Neural cell (in vitro differentiated cells): ENCODE measurements around the gene CLDND1. TPM values are rescaled to one million over a fixed set of nuclear protein-coding genes. Genes with fewer than 3 reads are reported as not detected.
"Not testable (repeated sequence)": the region's sequence is repeated elsewhere in the genome, so short reads cannot be mapped to it uniquely, and the experiment has no call there.

Experiments
- H2AFZ ChIP-seq: fragments of 200-600, 300-800 bp; sonication (generic), shearing (Covaris generic); 2 replicates; pipeline ENCODE4 v1.6.0; 2014; ENCODE audit warnings: low read depth, mild to moderate bottlenecking, antibody characterized with exemption, low read length, moderate library complexity
- H3F3A ChIP-seq: fragments of 200-600 bp; shearing (Covaris generic); 2 replicates; pipeline ENCODE4 v1.6.1; 2016; ENCODE audit warnings: mild to moderate bottlenecking, moderate library complexity, mixed read lengths, antibody characterized with exemption, low read length; ENCODE audit not compliant: insufficient read depth, poor library complexity, severe bottlenecking
- H3K27ac ChIP-seq: fragments of 200-600, 300-800 bp; sonication (generic), shearing (Covaris generic); 2 replicates; pipeline ENCODE4 v1.5.1; 2014; ENCODE audit warnings: mild to moderate bottlenecking, low read length, moderate library complexity
- H3K27me3 ChIP-seq: fragments of 300-800, 200-600 bp; sonication (generic), shearing (Covaris generic); 2 replicates; pipeline ENCODE4 v1.6.0; 2014; ENCODE audit warnings: mild to moderate bottlenecking, low read depth, low read length, moderate library complexity; ENCODE audit not compliant: insufficient read depth
- H3K36me3 ChIP-seq: fragments of 300-800, 200-600 bp; sonication (generic), shearing (Covaris generic); 2 replicates; pipeline ENCODE4 v1.5.1; 2014; ENCODE audit warnings: mild to moderate bottlenecking, antibody characterized with exemption, low read length, moderate library complexity; ENCODE audit not compliant: insufficient read depth
- H3K4me2 ChIP-seq: fragments of 300-800, 200-600 bp; sonication (generic), shearing (Covaris generic); 2 replicates; pipeline ENCODE4 v1.6.0; 2014; ENCODE audit warnings: mild to moderate bottlenecking, low read length
- H3K4me3 ChIP-seq: fragments of 300-800, 200-600 bp; sonication (generic), shearing (Covaris generic); 2 replicates; pipeline ENCODE4 v1.5.1; 2014; ENCODE audit warnings: mild to moderate bottlenecking, low read length, moderate library complexity
- H3K79me2 ChIP-seq: fragments of 200-600 bp; shearing (Covaris generic); replicated peaks from 2 replicates; pipeline ENCODE4 v1.6.0; 2014; ENCODE audit warnings: mild to moderate bottlenecking, low read length, moderate library complexity; ENCODE audit not compliant: insufficient read depth
- H3K9ac ChIP-seq: fragments of 300-800, 200-600 bp; sonication (generic), shearing (Covaris generic); 2 replicates; pipeline ENCODE4 v1.6.1; 2016; ENCODE audit warnings: mild to moderate bottlenecking, low read length, mixed read lengths
- H3K9me2 ChIP-seq: fragments of 200-600 bp; shearing (Covaris generic); 2 replicates; pipeline ENCODE4 v1.6.1; 2016; ENCODE audit warnings: mild to moderate bottlenecking, low read length, mixed read lengths; ENCODE audit not compliant: insufficient read depth
- H3K9me3 ChIP-seq: fragments of 200-600, 300-800 bp; sonication (generic), shearing (Covaris generic); 2 replicates; pipeline ENCODE4 v1.6.1; 2016; ENCODE audit warnings: mild to moderate bottlenecking, mixed run types, low read length, moderate library complexity, mixed read lengths
- H4K20me1 ChIP-seq: fragments of 200-600 bp; shearing (Covaris generic); 2 replicates; pipeline ENCODE4 v1.6.1; 2016; ENCODE audit warnings: mild to moderate bottlenecking, mixed run types; ENCODE audit not compliant: insufficient read depth
- CTCF ChIP-seq: fragments of 450-650 bp; IDR thresholded peaks from 2 replicates; pipeline ENCODE4 v1.5.1; 2014; ENCODE audit warnings: antibody characterized with exemption, mild to moderate bottlenecking, moderate library complexity; ENCODE audit not compliant: poor library complexity, severe bottlenecking
- EP300 ChIP-seq: fragments of 450-650 bp; conservative IDR thresholded peaks from 2 replicates; pipeline ENCODE4 v1.6.1; 2014; ENCODE audit warnings: antibody characterized with exemption, mild to moderate bottlenecking, moderate library complexity; ENCODE audit not compliant: poor library complexity, severe bottlenecking
- EZH2 ChIP-seq: fragments of 200-600, 300-800 bp; shearing (Covaris generic), sonication (generic); IDR thresholded peaks from 2 replicates; pipeline ENCODE4 v1.6.1; 2014; ENCODE audit warnings: antibody characterized with exemption, low read length, borderline replicate concordance, mild to moderate bottlenecking; ENCODE audit not compliant: insufficient read depth, poor library complexity, severe bottlenecking
- MXI1 ChIP-seq: fragments of 450-650 bp; conservative IDR thresholded peaks from 2 replicates; pipeline ENCODE4 v1.6.1; 2014; ENCODE audit warnings: antibody characterized with exemption, mild to moderate bottlenecking; ENCODE audit not compliant: poor library complexity, severe bottlenecking
- POLR2AphosphoS5 ChIP-seq: IDR thresholded peaks from 2 replicates; pipeline ENCODE4 v1.6.1; 2012
- RAD21 ChIP-seq: fragments of 450-650 bp; conservative IDR thresholded peaks from 2 replicates; pipeline ENCODE4 v1.6.1; 2014; ENCODE audit warnings: antibody characterized with exemption, mild to moderate bottlenecking, moderate library complexity
- SMC3 ChIP-seq: fragments of 450-650 bp; conservative IDR thresholded peaks from 2 replicates; pipeline ENCODE4 v1.6.1; 2014; ENCODE audit warnings: antibody characterized with exemption, mild to moderate bottlenecking, moderate library complexity; ENCODE audit not compliant: poor library complexity
- TAF1 ChIP-seq: IDR thresholded peaks from 2 replicates; pipeline ENCODE4 v1.6.1; 2012; ENCODE audit warnings: low read depth
- polyA plus RNA-seq: library from polyadenylated mRNA; depleted of rRNA; stranded (reverse); fragments of >200 nt; gene quantifications from 2 replicates; pipeline ENCODE4 v1.2.3, GENCODE V29; 2014
- TF ChIP-seq, protein P1 (sequence below): IDR thresholded peaks from 2 replicates; pipeline ENCODE4 v1.6.1; 2012; ENCODE audit warnings: borderline replicate concordance

The CLDND1 gene
- polyA plus RNA-seq, 1 donor from 2014 or later = 162 TPM

DNA sequence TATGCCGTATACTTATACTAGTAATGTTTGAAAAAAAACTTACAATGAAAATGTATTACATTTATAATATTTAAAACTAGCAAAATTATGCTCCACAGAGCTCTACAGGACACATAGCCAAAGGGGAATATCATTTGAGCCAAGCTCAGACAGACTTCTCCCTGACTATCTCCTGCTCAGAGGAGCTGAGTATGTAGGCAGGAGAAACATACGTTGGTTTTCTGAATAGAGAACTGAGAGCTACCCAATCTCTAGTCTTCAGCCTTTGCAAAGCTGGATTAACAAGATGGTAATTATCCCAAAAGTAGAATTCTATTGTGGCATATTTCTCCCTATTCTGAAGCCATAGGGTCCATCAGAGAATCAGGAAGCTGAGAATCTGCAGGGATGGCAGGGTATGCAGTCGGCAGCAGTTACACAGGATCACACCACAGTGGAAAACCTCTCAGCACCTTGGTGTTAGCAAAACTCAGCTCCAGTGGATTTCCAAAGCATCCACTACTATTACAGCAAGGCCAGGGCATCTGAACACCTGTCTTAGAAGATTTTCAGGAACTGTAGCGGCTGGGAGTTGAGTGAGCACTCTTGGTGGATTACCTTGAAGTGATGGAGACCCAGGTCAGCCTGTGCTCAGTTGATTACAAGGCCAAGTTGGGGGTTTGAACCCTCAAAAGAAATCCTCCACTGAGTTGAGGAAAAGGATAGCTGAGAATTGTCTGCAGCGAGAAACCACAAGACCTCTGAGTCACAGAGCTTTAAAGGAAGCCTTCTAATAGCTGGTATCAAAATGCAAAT lies 39.2 kb upstream of the CLDND1 start:
- Histone ChIP-seq H3K4me3 (no peak overlapping the region), H3F3A (no peaks in the 10 kb centered on the region), H3K27me3 (no peaks in the 10 kb centered on the region), H4K20me1 (no peaks in the 10 kb centered on the region), H3K36me3 (no peaks in the 10 kb centered on the region), H2AFZ (no peak overlapping the region), H3K9me3 (no peaks in the 10 kb centered on the region), H3K9me2 (no peaks in the 10 kb centered on the region), H3K9ac (no peak overlapping the region), H3K27ac (no peak overlapping the region), H3K4me2 (no peak overlapping the region), H3K79me2 (no peaks in the 10 kb centered on the region)
- TF ChIP-seq, protein P1, sequence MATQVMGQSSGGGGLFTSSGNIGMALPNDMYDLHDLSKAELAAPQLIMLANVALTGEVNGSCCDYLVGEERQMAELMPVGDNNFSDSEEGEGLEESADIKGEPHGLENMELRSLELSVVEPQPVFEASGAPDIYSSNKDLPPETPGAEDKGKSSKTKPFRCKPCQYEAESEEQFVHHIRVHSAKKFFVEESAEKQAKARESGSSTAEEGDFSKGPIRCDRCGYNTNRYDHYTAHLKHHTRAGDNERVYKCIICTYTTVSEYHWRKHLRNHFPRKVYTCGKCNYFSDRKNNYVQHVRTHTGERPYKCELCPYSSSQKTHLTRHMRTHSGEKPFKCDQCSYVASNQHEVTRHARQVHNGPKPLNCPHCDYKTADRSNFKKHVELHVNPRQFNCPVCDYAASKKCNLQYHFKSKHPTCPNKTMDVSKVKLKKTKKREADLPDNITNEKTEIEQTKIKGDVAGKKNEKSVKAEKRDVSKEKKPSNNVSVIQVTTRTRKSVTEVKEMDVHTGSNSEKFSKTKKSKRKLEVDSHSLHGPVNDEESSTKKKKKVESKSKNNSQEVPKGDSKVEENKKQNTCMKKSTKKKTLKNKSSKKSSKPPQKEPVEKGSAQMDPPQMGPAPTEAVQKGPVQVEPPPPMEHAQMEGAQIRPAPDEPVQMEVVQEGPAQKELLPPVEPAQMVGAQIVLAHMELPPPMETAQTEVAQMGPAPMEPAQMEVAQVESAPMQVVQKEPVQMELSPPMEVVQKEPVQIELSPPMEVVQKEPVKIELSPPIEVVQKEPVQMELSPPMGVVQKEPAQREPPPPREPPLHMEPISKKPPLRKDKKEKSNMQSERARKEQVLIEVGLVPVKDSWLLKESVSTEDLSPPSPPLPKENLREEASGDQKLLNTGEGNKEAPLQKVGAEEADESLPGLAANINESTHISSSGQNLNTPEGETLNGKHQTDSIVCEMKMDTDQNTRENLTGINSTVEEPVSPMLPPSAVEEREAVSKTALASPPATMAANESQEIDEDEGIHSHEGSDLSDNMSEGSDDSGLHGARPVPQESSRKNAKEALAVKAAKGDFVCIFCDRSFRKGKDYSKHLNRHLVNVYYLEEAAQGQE = no peak
- TF ChIP-seq MXI1 (no peak), SMC3 (no peak), POLR2AphosphoS5 (no peak), EZH2 (no peak), TAF1 (no peak)

GRCh38 chr3:98560911-98561310 lies 38.2 kb upstream of the CLDND1 start:
- H4K20me1 ChIP-seq = no peaks in the 10 kb centered on the region
- no peak overlapping the region for H3K4me2 ChIP-seq
- no peaks in the 10 kb centered on the region for H3K9me3 ChIP-seq
- TF ChIP-seq, protein P1 = no peak
- TF ChIP-seq POLR2AphosphoS5 = no peak
- TF ChIP-seq TAF1 = no peak
- TF ChIP-seq CTCF = no peak
- TF ChIP-seq EP300 = no peak
- no peak for TF ChIP-seq SMC3
- TF ChIP-seq EZH2 = no peak
- TF ChIP-seq RAD21 = no peak
- TF ChIP-seq MXI1 = no peak
- H3K27me3 ChIP-seq = no peaks in the 10 kb centered on the region
- no peak overlapping the region for H2AFZ ChIP-seq
- no peaks in the 10 kb centered on the region for H3K36me3 ChIP-seq
- H3K9me2 ChIP-seq = no peaks in the 10 kb centered on the region
- H3K9ac ChIP-seq = no peak overlapping the region
- H3K4me3 ChIP-seq = no peak overlapping the region
- H3K27ac ChIP-seq = no peak overlapping the region
- no peaks in the 10 kb centered on the region for H3F3A ChIP-seq
- no peaks in the 10 kb centered on the region for H3K79me2 ChIP-seq

DNA sequence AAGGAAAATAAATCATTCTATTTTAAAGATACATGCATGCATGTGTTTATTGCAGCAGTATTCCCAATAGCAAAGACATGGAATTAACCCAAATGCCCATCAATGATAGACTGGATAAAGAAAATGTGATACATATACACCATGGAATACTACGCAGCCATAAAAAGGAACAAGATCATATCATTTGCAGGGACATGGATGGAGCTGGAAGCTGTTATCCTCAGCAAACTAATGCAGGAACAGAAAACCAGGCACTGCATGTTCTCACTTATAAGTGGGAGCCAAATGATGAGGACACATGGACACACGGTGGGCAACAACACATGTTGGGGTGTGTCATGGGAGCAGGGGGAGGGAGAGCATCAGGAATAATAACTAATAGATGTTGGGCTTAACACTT lies 37.1 kb upstream of the CLDND1 start:
- H3K9me2 ChIP-seq, H3K79me2 ChIP-seq, H3K4me3 ChIP-seq, H3K27me3 ChIP-seq, H3F3A ChIP-seq, H3K9me3 ChIP-seq, H3K27ac ChIP-seq, H2AFZ ChIP-seq, H3K9ac ChIP-seq, H3K4me2 ChIP-seq, H4K20me1 ChIP-seq, H3K36me3 ChIP-seq: not testable (repeated sequence)
